ENCODE measurements around the gene ZC3H18. TPM values are rescaled to one million over a fixed set of nuclear protein-coding genes. Genes with fewer than 3 reads are reported as not detected.
A peak's percentile ranks its signal among the peaks of the same experiment; 100 is the strongest.

Gene ZC3H18
- total RNA-seq, 1 experiment from 2014 or later, result 76.4 TPM

DNA sequence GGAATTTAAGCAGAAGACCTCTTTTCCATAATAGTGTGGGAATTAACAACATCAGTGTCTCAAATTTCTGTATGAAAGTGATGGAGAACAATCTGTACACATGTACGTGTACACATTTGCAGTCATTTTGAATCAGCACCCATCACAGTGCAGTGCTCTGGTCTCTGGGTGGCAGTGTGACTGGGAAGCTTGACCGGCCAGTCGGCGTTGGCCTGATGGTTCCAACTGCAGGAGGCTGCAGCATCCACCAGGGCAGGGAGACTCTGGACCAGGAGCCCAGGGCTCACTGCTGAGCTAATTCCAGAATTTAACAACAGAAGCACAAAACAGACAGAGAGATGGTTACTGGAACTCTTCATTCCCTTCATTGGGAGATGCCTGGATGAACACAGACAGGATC lies 17.9 kb downstream of the ZC3H18 start:
- Histone ChIP-seq H3K36me3 (ENCODE audit: low read depth) (no peaks in the 10 kb centered on the region), H3K27ac (no peak overlapping the region), H3K4me2 (no peak overlapping the region), H3K27me3 (ENCODE audit: insufficient read depth, low read depth) (no peaks in the 10 kb centered on the region), H3F3A (ENCODE audit: insufficient read depth, low read depth) (no peaks in the 10 kb centered on the region), H4K20me1 (ENCODE audit: insufficient read depth) (peaks cover 29% of the 10 kb centered on the region), H3K79me2 (ENCODE audit: low read depth) (peaks cover 7% of the 10 kb centered on the region; the same call in 1 of the 2 replicates), H2AFZ (no peak overlapping the region), H3K4me3 (no peak overlapping the region), H3K4me1 (replicated peaks; ENCODE audit: insufficient read depth) (no peaks in the 10 kb centered on the region), H3K9me3 (ENCODE audit: insufficient read depth, low read depth) (no peaks in the 10 kb centered on the region), H3K9me2 (ENCODE audit: insufficient read depth) (no peaks in the 10 kb centered on the region)
- TF ChIP-seq EZH2 (IDR thresholded peaks at IDR 0.05; ENCODE audit: low read depth) (no peak), CTCF (conservative IDR thresholded peaks at IDR 0.05) (no peak)
- peak in 1 of 2 experiments; percentile 32 for DNase-seq
- POLR2A ChIA-PET (ENCODE audit: unreplicated experiment), result no interaction called here
- CTCF ChIA-PET, result no interaction called here
- BruUV-seq (replicated peaks), result no TSS peak
- intact Hi-C loops (cut with micrococcal nuclease; ENCODE audit: unreplicated experiment), result no loop called here

DNA sequence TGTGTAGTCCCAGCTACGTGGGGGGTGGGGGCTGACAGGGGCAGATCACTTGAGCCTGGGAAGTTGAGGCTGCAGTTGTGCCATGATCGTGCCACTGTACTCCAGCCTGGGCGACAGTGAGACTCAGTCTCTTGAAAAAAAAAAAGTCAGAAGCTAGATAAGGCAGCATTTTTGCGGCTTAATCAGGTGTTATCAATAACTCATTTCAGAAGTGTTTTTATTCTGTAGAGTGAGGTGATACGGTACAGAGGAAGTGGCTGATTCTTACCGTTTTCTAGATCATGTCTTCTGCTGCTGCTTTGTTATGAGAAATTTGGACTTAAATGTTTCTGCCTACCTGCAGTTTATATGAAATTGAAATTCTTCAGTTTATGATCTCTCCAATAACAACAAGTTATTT lies 18.6 kb downstream of the ZC3H18 start:
- no peaks in the 10 kb centered on the region for H3K9me3 ChIP-seq (ENCODE audit: insufficient read depth, low read depth)
- H3K36me3 ChIP-seq (ENCODE audit: low read depth), result no peaks in the 10 kb centered on the region
- ChIA-PET CTCF (no interaction called here), POLR2A (ENCODE audit: unreplicated experiment) (no interaction called here)
- DNase-seq, result no peak
- H3K4me1 ChIP-seq (replicated peaks; ENCODE audit: insufficient read depth), result no peaks in the 10 kb centered on the region
- H3K27me3 ChIP-seq (ENCODE audit: insufficient read depth, low read depth), result no peaks in the 10 kb centered on the region
- peaks cover 34% of the 10 kb centered on the region for H4K20me1 ChIP-seq (ENCODE audit: insufficient read depth)
- no peak overlapping the region for H2AFZ ChIP-seq
- intact Hi-C loops (cut with micrococcal nuclease; ENCODE audit: unreplicated experiment), result no loop called here
- no TSS peak for BruUV-seq (replicated peaks)
- H3K9me2 ChIP-seq (ENCODE audit: insufficient read depth), result no peaks in the 10 kb centered on the region
- TF ChIP-seq EZH2 (IDR thresholded peaks at IDR 0.05; ENCODE audit: low read depth) (no peak), CTCF (conservative IDR thresholded peaks at IDR 0.05) (no peak)
- H3K79me2 ChIP-seq (ENCODE audit: low read depth), result peaks cover under 1% of the 10 kb centered on the region; the same call in 1 of the 2 replicates
- no peaks in the 10 kb centered on the region for H3F3A ChIP-seq (ENCODE audit: insufficient read depth, low read depth)
- H3K4me2 ChIP-seq, result no peak overlapping the region
- H3K27ac ChIP-seq, result no peak overlapping the region
- H3K4me3 ChIP-seq, result no peak overlapping the region

- no peak for TF ChIP-seq CTCF (conservative IDR thresholded peaks at IDR 0.05)
- TF ChIP-seq EZH2 (IDR thresholded peaks at IDR 0.05; ENCODE audit: low read depth), result no peak
- H3K79me2 ChIP-seq (ENCODE audit: low read depth), result no peaks in the 10 kb centered on the region
- POLR2A ChIA-PET (ENCODE audit: unreplicated experiment), result no interaction called here
- no peak overlapping the region for H3K4me3 ChIP-seq
- intact Hi-C loops (cut with micrococcal nuclease; ENCODE audit: unreplicated experiment), result no loop called here
- no peak overlapping the region for H2AFZ ChIP-seq
- no peaks in the 10 kb centered on the region for H3K4me1 ChIP-seq (replicated peaks; ENCODE audit: insufficient read depth)
- CTCF ChIA-PET, result no interaction called here
- no peaks in the 10 kb centered on the region for H3K27me3 ChIP-seq (ENCODE audit: insufficient read depth, low read depth)
- no peak overlapping the region for H3K27ac ChIP-seq
- BruUV-seq (replicated peaks), result no TSS peak
- no peaks in the 10 kb centered on the region for H3K36me3 ChIP-seq (ENCODE audit: low read depth)
- no peaks in the 10 kb centered on the region for H3K9me3 ChIP-seq (ENCODE audit: insufficient read depth, low read depth)
- DNase-seq, result no peak
- H3K9me2 ChIP-seq (ENCODE audit: insufficient read depth), result no peaks in the 10 kb centered on the region
- no peaks in the 10 kb centered on the region for H3F3A ChIP-seq (ENCODE audit: insufficient read depth, low read depth)
- no peak overlapping the region for H3K4me2 ChIP-seq
- peaks cover 29% of the 10 kb centered on the region for H4K20me1 ChIP-seq (ENCODE audit: insufficient read depth)
These were observed 19.2 kb downstream of the ZC3H18 start for GRCh38 chr16:88589441-88589840.
